Measurements from ENCODE around the gene ZNF804B. TPM values are rescaled to one million over a fixed set of nuclear protein-coding genes. Genes with fewer than 3 reads are reported as not detected.

Gene ZNF804B
- total and polyA plus RNA-seq, 2 of the 4 experiments (the other 2 are of a cell fraction) = not detected

DNA sequence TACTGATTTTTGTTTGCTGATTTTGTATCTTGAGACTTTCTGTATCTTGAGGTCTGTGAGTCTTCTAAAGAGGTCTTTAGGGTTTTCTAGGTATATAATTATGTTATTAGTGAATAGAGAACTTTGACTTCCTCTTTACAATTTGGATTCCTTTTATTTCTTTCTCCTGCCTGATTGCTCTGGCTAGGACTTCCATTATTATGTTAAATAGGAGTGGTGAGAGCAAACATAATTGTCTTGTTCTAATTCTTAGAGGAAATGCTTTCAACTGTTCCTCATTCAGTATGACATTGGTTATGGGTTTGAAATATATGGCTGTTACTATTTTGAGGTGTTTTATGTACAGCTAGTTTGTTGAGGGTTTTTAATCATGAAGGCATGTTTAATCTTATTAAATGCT lies 344.1 kb downstream of the ZNF804B start:
- no peak overlapping the region for H4K5ac ChIP-seq (ENCODE audit: low read depth, low read length)
- POLR2A ChIA-PET (ENCODE audit: unreplicated experiment) = no interaction called here
- no peak overlapping the region for H3K14ac ChIP-seq (replicated peaks; ENCODE audit: low read depth, low read length)
- no peak overlapping the region for H2BK120ac ChIP-seq (ENCODE audit: low read depth, low read length)
- no peaks in the 10 kb centered on the region for H3K4me1 ChIP-seq (ENCODE audit: control insufficient read depth, insufficient read depth, low read length)
- no peak overlapping the region for H2AK9ac ChIP-seq (replicated peaks; ENCODE audit: low read depth, low read length, poor library complexity)
- in situ Hi-C loops (cut with MboI; ENCODE audit: low sequenced_read_pairs) = no loop called here
- H3K9me3 ChIP-seq (ENCODE audit: control insufficient read depth, insufficient read depth, low read length) = 0 out of 2 replicates have a peak, but pooled peaks cover 2% of the 10 kb centered on the region
- no peak overlapping the region for H2AFZ ChIP-seq (replicated peaks; ENCODE audit: low read length, poor library complexity)
- H3K79me1 ChIP-seq (ENCODE audit: low read depth in 1 of 2, low read length in 2 of 2) = no peaks in the 10 kb centered on the region
- no peak overlapping the region for H3K23ac ChIP-seq (ENCODE audit: low read depth, low read length)
- DNase-seq = no peak
- ATAC-seq (ENCODE audit: low read depth) = no peak
- no peak overlapping the region for H3K4me2 ChIP-seq (ENCODE audit: low read depth, low read length)
- H2BK5ac ChIP-seq (ENCODE audit: low read depth, low read length, poor library complexity, severe bottlenecking) = no peak overlapping the region
- intact Hi-C loops (cut with micrococcal nuclease) = no loop called here
- no peak overlapping the region for H2AK5ac ChIP-seq (ENCODE audit: low read depth, low read length)
- no peak overlapping the region for H3K27ac ChIP-seq (ENCODE audit: insufficient read depth, low read length)
- TF ChIP-seq RFX5 (IDR thresholded peaks at IDR 0.05; ENCODE audit: low read depth, low read length) (no peak), NFE2L2 (IDR thresholded peaks at IDR 0.05; ENCODE audit: low read depth, low read length) (no peak), MAFK (IDR thresholded peaks at IDR 0.05; ENCODE audit: low read depth, low read length) (no peak), CEBPB (IDR thresholded peaks at IDR 0.05; ENCODE audit: low read depth, low read length) (no peak), FOS (IDR thresholded peaks at IDR 0.05; ENCODE audit: low read depth, low read length) (no peak), MXI1 (IDR thresholded peaks at IDR 0.05; ENCODE audit: borderline replicate concordance, low read depth, low read length) (no peak), CHD1 (IDR thresholded peaks at IDR 0.05; ENCODE audit: low read depth, low read length) (no peak), ELK1 (IDR thresholded peaks at IDR 0.05; ENCODE audit: borderline replicate concordance, low read depth, low read length) (no peak), RCOR1 (IDR thresholded peaks at IDR 0.05; ENCODE audit: insufficient replicate concordance, low read length) (no peak), CTCF (conservative IDR thresholded peaks at IDR 0.05; ENCODE audit: low read depth, low read length) (no peak), POLR2A (IDR thresholded peaks at IDR 0.05; ENCODE audit: low read depth, low read length) (no peak), RAD21 (IDR thresholded peaks at IDR 0.05; ENCODE audit: low read length) (no peak), SMC3 (IDR thresholded peaks at IDR 0.05; ENCODE audit: low read depth, low read length) (no peak), BHLHE40 (IDR thresholded peaks at IDR 0.05; ENCODE audit: low read depth, low read length) (no peak), MAZ (IDR thresholded peaks at IDR 0.05; ENCODE audit: borderline replicate concordance, low read depth, low read length) (no peak)
- TF ChIP-seq, protein P1, sequence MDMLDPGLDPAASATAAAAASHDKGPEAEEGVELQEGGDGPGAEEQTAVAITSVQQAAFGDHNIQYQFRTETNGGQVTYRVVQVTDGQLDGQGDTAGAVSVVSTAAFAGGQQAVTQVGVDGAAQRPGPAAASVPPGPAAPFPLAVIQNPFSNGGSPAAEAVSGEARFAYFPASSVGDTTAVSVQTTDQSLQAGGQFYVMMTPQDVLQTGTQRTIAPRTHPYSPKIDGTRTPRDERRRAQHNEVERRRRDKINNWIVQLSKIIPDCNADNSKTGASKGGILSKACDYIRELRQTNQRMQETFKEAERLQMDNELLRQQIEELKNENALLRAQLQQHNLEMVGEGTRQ (IDR thresholded peaks at IDR 0.05; ENCODE audit: low read depth, low read length) = no peak
- no peak overlapping the region for H3K4me3 ChIP-seq (ENCODE audit: insufficient read depth, low read depth, low read length)
- no peaks in the 10 kb centered on the region for H3K27me3 ChIP-seq (ENCODE audit: control insufficient read depth, insufficient read depth, low read length)
- no peak overlapping the region for H2BK20ac ChIP-seq (ENCODE audit: low read depth, low read length)
- no peaks in the 10 kb centered on the region for H3K36me3 ChIP-seq (ENCODE audit: control insufficient read depth, insufficient read depth, low read length)
- no peak overlapping the region for H3K4ac ChIP-seq (ENCODE audit: low read depth, low read length)
- no peak overlapping the region for H2BK15ac ChIP-seq (ENCODE audit: low read depth, low read length)
- no peak overlapping the region for H3K9ac ChIP-seq (ENCODE audit: low read depth, low read length)
- CTCF ChIA-PET = no interaction called here
- H3K18ac ChIP-seq (ENCODE audit: low read depth, low read length) = no peak overlapping the region
- no peaks in the 10 kb centered on the region for H3K9me1 ChIP-seq (ENCODE audit: insufficient read depth, low read length)
- dilution Hi-C loops (cut with HindIII; ENCODE audit: low sequenced_read_pairs, unreplicated experiment) = no loop called here
- no peak overlapping the region for H4K91ac ChIP-seq (ENCODE audit: insufficient read depth, low read depth, low read length)
- no peaks in the 10 kb centered on the region for H4K20me1 ChIP-seq (ENCODE audit: insufficient read depth, low read length)
- BruUV-seq (replicated peaks) = no TSS peak
- H3K56ac ChIP-seq (ENCODE audit: extremely low read depth, insufficient read depth, low read length) = no peak overlapping the region
- no peak overlapping the region for H4K8ac ChIP-seq (ENCODE audit: low read depth in 2 of 2, low read length in 2 of 2)
